ENCODE measurements around the gene SQSTM1. TPM values are rescaled to one million over a fixed set of nuclear protein-coding genes. Genes with fewer than 3 reads are reported as not detected.

SQSTM1 gene
- total RNA-seq, 3 donors from 2014 or later (not counting 1 experiment from before 2014, with no cell fraction given) = 474 to 707 (median 657) TPM

- no peaks in the 10 kb centered on the region for H3K9me3 ChIP-seq (ENCODE audit: control insufficient read depth, insufficient read depth, low read length)
- DNase-seq = peak in 1 of 2 donors; percentile 10
- H3K27ac Mint-ChIP-seq = peak overlapping the region; percentile 52 to 98
- H3K4me3 Mint-ChIP-seq = peak overlapping the region; percentile 53
- WGBS (ENCODE audit: insufficient coverage) = 95% methylated on average over 22 of the region's 22 CpGs
- peaks cover 59 to 64% of the 10 kb centered on the region in 2 donors for H3K4me1 Mint-ChIP-seq
- H3K36me3 Mint-ChIP-seq = peaks cover 14% of the 10 kb centered on the region
- no peaks in the 10 kb centered on the region for H3K9me3 Mint-ChIP-seq
- peaks cover 46% of the 10 kb centered on the region for H3K4me1 ChIP-seq (ENCODE audit: control insufficient read depth, insufficient read depth, low read length)
- intact Hi-C loops (cut with micrococcal nuclease) = no loop called here
- H3K27me3 Mint-ChIP-seq (ENCODE audit: low read depth in 2 of 2) = no peaks in the 10 kb centered on the region
- TF ChIP-seq CTCF (IDR thresholded peaks at IDR 0.05) = no peak
- no peak overlapping the region for H3K4me3 ChIP-seq (ENCODE audit: low read length)
- peaks cover 51% of the 10 kb centered on the region for H3K36me3 ChIP-seq (ENCODE audit: control insufficient read depth, insufficient read depth, low read length)
- ATAC-seq = no peak
- H3K27me3 ChIP-seq (ENCODE audit: control insufficient read depth, insufficient read depth, low read length) = no peaks in the 10 kb centered on the region
- no peak overlapping the region for H3K27ac ChIP-seq (ENCODE audit: low read length)
Observed at GRCh38 chr5:179823937-179824744, 3.4 kb downstream of the SQSTM1 start.

DNA sequence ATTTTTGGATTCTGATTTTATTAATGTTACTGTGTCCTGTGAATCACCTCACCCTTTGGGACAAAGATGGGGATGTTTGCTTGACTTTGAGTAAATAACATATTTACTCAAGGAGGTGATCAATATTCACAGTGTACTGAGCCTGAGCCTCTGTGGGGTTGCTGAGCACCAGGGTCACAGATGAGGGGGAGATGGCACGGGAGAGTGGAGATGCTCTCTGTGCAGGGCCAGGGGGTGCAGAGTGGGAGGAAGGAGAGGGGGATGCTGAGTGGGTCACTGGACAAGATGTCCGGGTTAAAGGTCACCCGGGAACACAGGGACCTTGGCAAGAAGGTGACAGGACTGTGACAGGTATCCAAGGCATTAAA lies 4.0 kb downstream of the SQSTM1 start:
- Histone ChIP-seq H3K4me3 (ENCODE audit: low read length) (no peak overlapping the region), H3K36me3 (ENCODE audit: control insufficient read depth, insufficient read depth, low read length) (peaks cover 56% of the 10 kb centered on the region), H3K27me3 (ENCODE audit: control insufficient read depth, insufficient read depth, low read length) (no peaks in the 10 kb centered on the region), H3K9me3 (ENCODE audit: control insufficient read depth, insufficient read depth, low read length) (no peaks in the 10 kb centered on the region), H3K27ac (ENCODE audit: low read length) (no peak overlapping the region), H3K4me1 (ENCODE audit: control insufficient read depth, insufficient read depth, low read length) (peaks cover 40% of the 10 kb centered on the region)
- Mint-ChIP-seq H3K36me3 (peaks cover 19% of the 10 kb centered on the region), H3K4me1 (peaks cover 59 to 60% of the 10 kb centered on the region in 2 donors), H3K9me3 (no peaks in the 10 kb centered on the region), H3K27ac (peak overlapping the region; percentile 52 to 98), H3K27me3 (ENCODE audit: low read depth in 2 of 2) (no peaks in the 10 kb centered on the region), H3K4me3 (peak overlapping the region; percentile 53)
- TF ChIP-seq CTCF (IDR thresholded peaks at IDR 0.05) = no peak
- intact Hi-C loops (cut with micrococcal nuclease) = no loop called here
- no peak for ATAC-seq
- no peak for DNase-seq
- 97% methylated on average over 3 of the region's 3 CpGs for WGBS (ENCODE audit: insufficient coverage)

DNA sequence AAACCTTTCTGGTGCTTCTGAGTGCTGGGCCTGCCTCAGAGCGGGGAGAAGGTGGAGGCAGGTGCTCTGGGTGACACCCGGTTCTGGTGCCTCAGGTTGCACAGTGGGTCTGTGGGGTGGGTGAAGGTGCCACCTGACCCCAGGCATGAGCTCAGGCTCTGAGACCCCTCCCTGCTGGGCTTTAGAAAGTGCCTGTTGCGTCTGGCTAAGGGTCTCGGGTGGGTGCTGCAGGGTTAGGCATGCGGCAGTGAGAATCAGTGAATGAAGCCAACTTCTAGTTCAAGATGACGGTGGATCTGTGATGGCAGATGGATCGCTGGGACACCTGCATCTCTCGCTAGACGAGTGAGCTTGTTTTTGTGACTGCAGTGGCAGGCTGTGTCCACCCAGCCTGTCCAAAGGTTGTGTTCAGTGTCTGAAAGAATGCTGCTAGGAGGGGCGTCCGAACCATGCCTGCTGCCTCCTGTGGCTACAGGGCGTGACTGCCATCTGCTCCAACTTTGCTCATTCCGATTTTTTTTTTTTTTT lies 5.0 kb downstream of the SQSTM1 start:
- Mint-ChIP-seq H3K4me3 (no peak overlapping the region), H3K36me3 (peaks cover 23% of the 10 kb centered on the region), H3K27ac (peak overlapping the region; percentile 47 to 98), H3K9me3 (no peaks in the 10 kb centered on the region), H3K27me3 (ENCODE audit: low read depth in 2 of 2) (no peaks in the 10 kb centered on the region), H3K4me1 (peaks cover 51 to 52% of the 10 kb centered on the region in 2 donors)
- ATAC-seq (no peak), DNase-seq (peak in 1 of 2 donors; percentile 7)
- no peaks in the 10 kb centered on the region for H3K9me3 ChIP-seq (ENCODE audit: control insufficient read depth, insufficient read depth, low read length)
- no peak overlapping the region for H3K27ac ChIP-seq (ENCODE audit: low read length)
- no peak overlapping the region for H3K4me3 ChIP-seq (ENCODE audit: low read length)
- intact Hi-C loops (cut with micrococcal nuclease) = no loop called here
- peaks cover 65% of the 10 kb centered on the region for H3K36me3 ChIP-seq (ENCODE audit: control insufficient read depth, insufficient read depth, low read length)
- peaks cover 31% of the 10 kb centered on the region for H3K4me1 ChIP-seq (ENCODE audit: control insufficient read depth, insufficient read depth, low read length)
- no peaks in the 10 kb centered on the region for H3K27me3 ChIP-seq (ENCODE audit: control insufficient read depth, insufficient read depth, low read length)
- WGBS (ENCODE audit: insufficient coverage) = 96% methylated on average over 13 of the region's 13 CpGs
- TF ChIP-seq CTCF (IDR thresholded peaks at IDR 0.05) = no peak
